HEK293T (cell line): ENCODE measurements around the gene LAMA5.

ENCODE experiments used
- CTBP1 ChIP-seq: fragments of 450-650 bp; IDR thresholded peaks from 2 replicates; pipeline ENCODE4 v1.6.1; 2016; ENCODE audit warnings: borderline replicate concordance
- FOXK2 ChIP-seq: fragments of 450-650 bp; IDR thresholded peaks from 2 replicates; pipeline ENCODE4 v1.6.1; 2016; ENCODE audit warnings: mild to moderate bottlenecking
- FOXM1 ChIP-seq: fragments of 450-650 bp; IDR thresholded peaks from 2 replicates; pipeline ENCODE4 v1.6.1; 2017; ENCODE audit warnings: mild to moderate bottlenecking, borderline replicate concordance
- HDGF ChIP-seq: fragments of 450-650 bp; IDR thresholded peaks from 2 replicates; pipeline ENCODE4 v1.6.1; 2017; ENCODE audit warnings: antibody characterized with exemption, borderline replicate concordance
- L3MBTL2 ChIP-seq: fragments of 450-650 bp; conservative IDR thresholded peaks from 2 replicates; pipeline ENCODE4 v1.6.1; 2016; ENCODE audit warnings: mild to moderate bottlenecking
- NFRKB ChIP-seq: fragments of 450-650 bp; IDR thresholded peaks from 2 replicates; pipeline ENCODE4 v1.6.1; 2016; ENCODE audit warnings: mild to moderate bottlenecking, moderate library complexity
- PKNOX1 ChIP-seq: fragments of 450-650 bp; IDR thresholded peaks from 2 replicates; pipeline ENCODE4 v1.6.1; 2016
- SP1 ChIP-seq: fragments of 450-650 bp; IDR thresholded peaks from 2 replicates; pipeline ENCODE4 v1.6.1; 2017
- SUZ12 ChIP-seq: fragments of 450-650 bp; IDR thresholded peaks from 2 replicates; pipeline ENCODE4 v1.6.1; 2016; ENCODE audit warnings: mild to moderate bottlenecking
- TARDBP ChIP-seq: fragments of 450-650 bp; IDR thresholded peaks from 2 replicates; pipeline ENCODE4 v1.6.1; 2016

- TF ChIP-seq CTBP1 = no peak
- no peak for TF ChIP-seq HDGF
- TF ChIP-seq NFRKB = no peak
- TF ChIP-seq PKNOX1 = no peak
- no peak for TF ChIP-seq FOXM1
- TF ChIP-seq SP1 = no peak
- TF ChIP-seq FOXK2 = no peak
- TF ChIP-seq L3MBTL2 = no peak
- TF ChIP-seq SUZ12 = no peak
- TF ChIP-seq TARDBP = no peak
Measured at GRCh38 chr20:62332421-62332820, 34.7 kb downstream of the LAMA5 start.
